GM19025 (cell line): ENCODE data around the gene CLIP2.
"Not testable (repeated sequence)": the region's sequence is repeated elsewhere in the genome, so short reads cannot be mapped to it uniquely, and the experiment has no call there.

Experiments
- ATAC-seq: cut with Tn5 transposase; IDR thresholded peaks from one replicate; pipeline ENCODE4 v1.9.1; 2021; ENCODE audit warnings: mild to moderate bottlenecking, low read depth, moderate library complexity; ENCODE audit not compliant: unreplicated experiment

Gene CLIP2

GRCh38 chr7:74294191-74294998, 5.2 kb downstream of the CLIP2 start:
- no peak for ATAC-seq

GRCh38 chr7:74297516-74298233, 8.5 kb downstream of the CLIP2 start:
- no peak for ATAC-seq

GRCh38 chr7:74299401-74299800, 10.2 kb downstream of the CLIP2 start:
- no peak for ATAC-seq

GRCh38 chr7:74300926-74301325, 11.7 kb downstream of the CLIP2 start:
- ATAC-seq: no peak

- ATAC-seq: no peak
These were observed 13.6 kb downstream of the CLIP2 start for GRCh38 chr7:74302745-74303221.

- ATAC-seq: no peak
These were observed 15.3 kb downstream of the CLIP2 start for GRCh38 chr7:74304550-74304949.

GRCh38 chr7:74306004-74306729, 17.0 kb downstream of the CLIP2 start:
- ATAC-seq: no peak

- ATAC-seq: no peak
These were observed 17.7 kb downstream of the CLIP2 start for GRCh38 chr7:74306730-74307469.

GRCh38 chr7:74307738-74308505, 18.7 kb downstream of the CLIP2 start:
- ATAC-seq: no peak

- no peak for ATAC-seq
These were observed 20.0 kb downstream of the CLIP2 start for GRCh38 chr7:74309181-74309580.

GRCh38 chr7:74311305-74311744, 22.1 kb downstream of the CLIP2 start:
- ATAC-seq: no peak

- ATAC-seq: no peak
These were observed 23.3 kb downstream of the CLIP2 start for GRCh38 chr7:74312418-74313028.

GRCh38 chr7:74315891-74316290, 26.7 kb downstream of the CLIP2 start:
- not testable (repeated sequence) for ATAC-seq

- ATAC-seq: no peak
These were observed 28.1 kb downstream of the CLIP2 start for GRCh38 chr7:74317146-74317782.

- ATAC-seq: no peak
These were observed 28.8 kb downstream of the CLIP2 start for GRCh38 chr7:74318043-74318442.

GRCh38 chr7:74320645-74321221, 31.5 kb downstream of the CLIP2 start:
- no peak for ATAC-seq

- ATAC-seq: not testable (repeated sequence)
These were observed 33.7 kb downstream of the CLIP2 start for GRCh38 chr7:74322892-74323291.

GRCh38 chr7:74324531-74325209, 35.5 kb downstream of the CLIP2 start:
- no peak for ATAC-seq
